Measurements from ENCODE around the gene CHP2. TPM values are rescaled to one million over a fixed set of nuclear protein-coding genes. Genes with fewer than 3 reads are reported as not detected.

Gene CHP2
- total and polyA plus RNA-seq, 2 donors (not counting 1 experiment from before 2014, with no cell fraction given), result not detected

DNA sequence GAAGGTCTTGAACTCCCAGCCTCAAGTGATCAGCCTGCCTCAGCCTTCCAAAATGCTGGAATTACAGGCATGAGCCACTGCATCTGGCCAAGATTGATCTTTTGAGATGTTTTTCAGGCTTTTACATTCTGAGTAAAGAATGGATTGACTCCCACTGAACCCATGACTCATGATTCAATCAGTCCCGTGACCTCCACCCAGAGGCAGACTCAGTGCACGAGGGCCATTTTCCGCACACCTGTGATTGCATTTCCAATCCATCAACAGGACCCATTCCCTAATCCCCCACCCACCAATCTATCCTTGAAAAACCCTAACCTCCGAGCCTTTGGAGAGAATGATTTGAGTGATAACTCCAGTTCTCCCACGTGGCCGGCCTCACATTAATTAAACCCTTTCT lies 40.6 kb downstream of the CHP2 start:
- CTCF ChIA-PET, result no interaction called here
- intact Hi-C loops (cut with micrococcal nuclease), result no loop called here

DNA sequence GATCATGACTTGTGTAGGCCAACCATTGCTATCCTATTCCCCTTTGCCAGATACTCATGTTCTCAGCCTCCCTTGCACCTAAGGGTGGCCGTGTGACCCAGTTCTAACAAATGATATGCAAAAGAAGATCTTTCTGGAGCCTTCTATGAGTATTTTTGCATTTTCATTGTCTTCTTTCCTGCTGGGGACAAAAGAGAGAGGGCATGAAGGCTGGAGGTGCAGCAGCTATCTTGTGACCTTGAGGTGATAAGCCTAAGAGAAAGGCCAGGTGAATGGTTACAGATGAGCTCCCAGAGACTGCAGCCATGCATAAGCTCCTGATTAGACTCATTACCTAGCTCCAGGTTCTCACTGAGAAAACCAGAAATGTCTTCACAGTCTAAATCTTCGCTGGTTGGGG lies 42.1 kb downstream of the CHP2 start:
- no peak overlapping the region for H3K27ac Mint-ChIP-seq
- H3K27me3 Mint-ChIP-seq, result no peaks in the 10 kb centered on the region
- no CpG with 5 or more reads among the region's 2 CpGs for WGBS (ENCODE audit: insufficient coverage)
- Histone ChIP-seq H2AFZ (ENCODE audit: insufficient read depth, low read depth, low read length, poor library complexity, severe bottlenecking) (no peak overlapping the region), H3K9me3 (ENCODE audit: control extremely low read depth in 1 of 3, control insufficient read depth in 2 of 3, insufficient read depth in 1 of 3, low read length in 2 of 3) (no peaks in the 10 kb centered on the region), H3K4me3 (ENCODE audit: control extremely low read depth in 1 of 5, extremely low read depth in 1 of 5, insufficient read depth in 1 of 5, low read depth in 2 of 5, low read length in 4 of 5) (no peak overlapping the region), H3K27ac (ENCODE audit: low read length in 2 of 2) (no peak overlapping the region), H3K9ac (ENCODE audit: low read length) (no peak overlapping the region), H3K36me3 (replicated peaks in 1 of 2; ENCODE audit: control extremely low read depth in 1 of 2, control insufficient read depth in 1 of 2, extremely low read depth in 1 of 2, insufficient read depth in 2 of 2, low read length in 1 of 2) (no peaks in the 10 kb centered on the region), H3K4me2 (replicated peaks; ENCODE audit: low read depth, low read length, poor library complexity, severe bottlenecking) (no peak overlapping the region), H3K27me3 (replicated peaks in 1 of 4; ENCODE audit: control extremely low read depth in 1 of 4, control insufficient read depth in 3 of 4, insufficient read depth in 4 of 4, low read length in 3 of 4) (no peaks in the 10 kb centered on the region), H3K79me2 (ENCODE audit: control insufficient read depth, insufficient read depth, low read length) (peaks cover 8% of the 10 kb centered on the region), H4K20me1 (ENCODE audit: control insufficient read depth, insufficient read depth, low read length, poor library complexity, severe bottlenecking) (no peaks in the 10 kb centered on the region), H3K4me1 (ENCODE audit: control insufficient read depth in 2 of 2, insufficient read depth in 2 of 2, low read length in 2 of 2) (peaks cover 0 to 3% of the 10 kb centered on the region in 2 donors)
- POLR2A ChIA-PET, result interaction anchor here (0.6 to 0.7 kb wide), 2 partner anchors 202 to 219 kb away, joined by 3 to 6 read pairs; no protein-coding TSS in a partner anchor
- no peak for ATAC-seq (ENCODE audit: low read depth)
- H3K9me3 Mint-ChIP-seq (ENCODE audit: insufficient read depth), result no peaks in the 10 kb centered on the region
- no peak for DNase-seq
- intact Hi-C loops (cut with micrococcal nuclease), result no loop called here
- no peak for TF ChIP-seq EZH2 (IDR thresholded peaks at IDR 0.05; ENCODE audit: borderline replicate concordance, insufficient read depth, low read depth, low read length, poor library complexity, severe bottlenecking)
- TF ChIP-seq, protein P1, sequence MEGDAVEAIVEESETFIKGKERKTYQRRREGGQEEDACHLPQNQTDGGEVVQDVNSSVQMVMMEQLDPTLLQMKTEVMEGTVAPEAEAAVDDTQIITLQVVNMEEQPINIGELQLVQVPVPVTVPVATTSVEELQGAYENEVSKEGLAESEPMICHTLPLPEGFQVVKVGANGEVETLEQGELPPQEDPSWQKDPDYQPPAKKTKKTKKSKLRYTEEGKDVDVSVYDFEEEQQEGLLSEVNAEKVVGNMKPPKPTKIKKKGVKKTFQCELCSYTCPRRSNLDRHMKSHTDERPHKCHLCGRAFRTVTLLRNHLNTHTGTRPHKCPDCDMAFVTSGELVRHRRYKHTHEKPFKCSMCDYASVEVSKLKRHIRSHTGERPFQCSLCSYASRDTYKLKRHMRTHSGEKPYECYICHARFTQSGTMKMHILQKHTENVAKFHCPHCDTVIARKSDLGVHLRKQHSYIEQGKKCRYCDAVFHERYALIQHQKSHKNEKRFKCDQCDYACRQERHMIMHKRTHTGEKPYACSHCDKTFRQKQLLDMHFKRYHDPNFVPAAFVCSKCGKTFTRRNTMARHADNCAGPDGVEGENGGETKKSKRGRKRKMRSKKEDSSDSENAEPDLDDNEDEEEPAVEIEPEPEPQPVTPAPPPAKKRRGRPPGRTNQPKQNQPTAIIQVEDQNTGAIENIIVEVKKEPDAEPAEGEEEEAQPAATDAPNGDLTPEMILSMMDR (IDR thresholded peaks at IDR 0.05), result no peak
- CTCF ChIA-PET, result interaction anchor here (0.8 to 15.1 kb wide), 6 partner anchors 12 to 456 kb away, joined by 3 to 493 read pairs (median 6); no protein-coding TSS in a partner anchor
- H3K4me3 Mint-ChIP-seq, result no peak overlapping the region
- H3K4me1 Mint-ChIP-seq, result peaks cover 6% of the 10 kb centered on the region

More for the DNA sequence above, 40.6 kb downstream of the CHP2 start:
- H3K9me3 Mint-ChIP-seq (ENCODE audit: insufficient read depth), result no peaks in the 10 kb centered on the region
- TF ChIP-seq, protein P1 (IDR thresholded peaks at IDR 0.05), result no peak
- no peak for TF ChIP-seq EZH2 (IDR thresholded peaks at IDR 0.05; ENCODE audit: borderline replicate concordance, insufficient read depth, low read depth, low read length, poor library complexity, severe bottlenecking)
- Histone ChIP-seq H3K4me2 (replicated peaks; ENCODE audit: low read depth, low read length, poor library complexity, severe bottlenecking) (no peak overlapping the region), H2AFZ (ENCODE audit: insufficient read depth, low read depth, low read length, poor library complexity, severe bottlenecking) (no peak overlapping the region), H3K27ac (ENCODE audit: low read length in 2 of 2) (no peak overlapping the region), H3K79me2 (ENCODE audit: control insufficient read depth, insufficient read depth, low read length) (peaks cover 2% of the 10 kb centered on the region), H3K4me1 (ENCODE audit: control insufficient read depth in 2 of 2, insufficient read depth in 2 of 2, low read length in 2 of 2) (no peaks in the 10 kb centered on the region), H3K27me3 (replicated peaks in 1 of 4; ENCODE audit: control extremely low read depth in 1 of 4, control insufficient read depth in 3 of 4, insufficient read depth in 4 of 4, low read length in 3 of 4) (no peaks in the 10 kb centered on the region), H3K9ac (ENCODE audit: low read length) (no peak overlapping the region), H3K9me3 (ENCODE audit: control extremely low read depth in 1 of 3, control insufficient read depth in 2 of 3, insufficient read depth in 1 of 3, low read length in 2 of 3) (no peaks in the 10 kb centered on the region), H3K4me3 (ENCODE audit: control extremely low read depth in 1 of 5, extremely low read depth in 1 of 5, insufficient read depth in 1 of 5, low read depth in 2 of 5, low read length in 4 of 5) (no peak overlapping the region), H4K20me1 (ENCODE audit: control insufficient read depth, insufficient read depth, low read length, poor library complexity, severe bottlenecking) (no peaks in the 10 kb centered on the region), H3K36me3 (replicated peaks in 1 of 2; ENCODE audit: control extremely low read depth in 1 of 2, control insufficient read depth in 1 of 2, extremely low read depth in 1 of 2, insufficient read depth in 2 of 2, low read length in 1 of 2) (no peaks in the 10 kb centered on the region)
- H3K27ac Mint-ChIP-seq, result no peak overlapping the region
- H3K27me3 Mint-ChIP-seq, result no peaks in the 10 kb centered on the region
- no peak for ATAC-seq (ENCODE audit: low read depth)
- POLR2A ChIA-PET, result no interaction called here
- WGBS (ENCODE audit: insufficient coverage), result 100% methylated on average over 3 of the region's 6 CpGs
- peaks cover 2% of the 10 kb centered on the region for H3K4me1 Mint-ChIP-seq
- no peak for DNase-seq
- no peak overlapping the region for H3K4me3 Mint-ChIP-seq

All from B cell (primary cell).